Putamen (tissue), 1 donor: Measurements from ENCODE around the gene TEKT2.

Source experiments
- DNase-seq: peaks from one replicate; pipeline ENCODE4 v3.0.0-alpha.2; 2016; ENCODE audit warnings: low spot score

Gene TEKT2

DNA sequence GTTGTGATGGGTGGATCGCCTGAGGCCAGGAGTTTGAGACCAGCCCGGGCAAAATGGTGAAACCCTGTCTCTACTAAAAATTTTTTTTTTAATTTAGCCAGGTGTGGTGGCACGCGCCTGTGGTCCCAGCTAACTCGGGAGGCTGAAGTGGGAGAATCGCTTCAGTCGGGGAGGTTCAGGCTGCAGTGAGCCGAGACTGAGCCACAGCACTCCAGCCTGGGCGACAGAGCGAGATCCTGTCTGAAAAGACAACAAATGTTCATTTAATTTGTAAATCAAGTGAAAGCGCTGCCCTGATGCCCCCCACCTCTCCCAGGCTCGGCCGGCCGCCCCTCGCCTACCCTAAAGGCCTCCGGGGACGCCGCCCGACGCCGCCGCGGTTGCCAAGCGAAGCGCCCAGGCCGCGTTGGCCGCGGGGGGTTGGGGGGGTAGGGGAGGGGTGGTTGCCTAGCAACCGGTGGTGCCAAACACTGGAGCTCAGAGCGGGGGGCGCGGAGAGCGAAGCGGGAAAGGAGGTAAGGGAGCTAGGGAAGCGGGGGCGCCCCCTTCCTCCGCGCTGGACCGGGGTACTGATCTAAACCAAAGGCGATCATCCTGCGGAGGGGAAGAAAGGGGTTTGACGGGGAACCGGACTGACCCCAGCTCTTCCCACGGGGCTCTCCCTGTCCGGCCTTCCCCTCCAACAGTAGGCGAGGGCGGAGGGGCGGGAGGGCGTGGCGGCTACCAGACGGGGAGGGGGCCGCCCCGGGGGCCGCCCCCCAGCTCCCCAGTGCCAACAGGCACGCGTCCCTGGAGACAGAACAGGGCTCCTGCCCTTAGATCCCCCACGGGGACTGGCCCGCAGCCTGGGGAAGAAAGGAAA lies at the start of gene TEKT2:
TSS of gene TEKT2 (plus strand) at position 460 of the 862 bp plus-strand sequence. CDS start 828 bp downstream, outside the sequence.
- no peak for DNase-seq

GRCh38 chr1:36034692-36035091 lies 49.2 kb upstream of the TEKT2 start:
- DNase-seq = no peak

DNA sequence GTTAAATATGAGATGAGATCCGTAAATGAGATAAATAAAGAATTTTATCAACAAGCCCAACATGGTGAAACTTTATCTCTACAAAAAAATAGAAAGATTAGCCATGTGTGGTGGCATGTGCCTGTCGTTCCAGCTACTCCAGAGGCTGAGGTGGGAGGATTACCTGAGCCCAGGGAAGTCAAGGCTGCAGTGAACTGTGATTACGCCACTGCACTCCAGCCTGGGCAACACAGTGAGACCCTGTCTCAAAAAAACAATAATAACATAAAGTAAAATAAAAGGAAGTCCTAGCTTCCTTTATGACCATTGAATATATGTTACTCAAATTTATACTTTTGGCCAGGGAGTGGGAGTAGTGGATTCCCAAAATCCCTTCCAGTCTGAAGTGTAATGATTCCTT lies 48.7 kb upstream of the TEKT2 start:
- no peak for DNase-seq

DNA sequence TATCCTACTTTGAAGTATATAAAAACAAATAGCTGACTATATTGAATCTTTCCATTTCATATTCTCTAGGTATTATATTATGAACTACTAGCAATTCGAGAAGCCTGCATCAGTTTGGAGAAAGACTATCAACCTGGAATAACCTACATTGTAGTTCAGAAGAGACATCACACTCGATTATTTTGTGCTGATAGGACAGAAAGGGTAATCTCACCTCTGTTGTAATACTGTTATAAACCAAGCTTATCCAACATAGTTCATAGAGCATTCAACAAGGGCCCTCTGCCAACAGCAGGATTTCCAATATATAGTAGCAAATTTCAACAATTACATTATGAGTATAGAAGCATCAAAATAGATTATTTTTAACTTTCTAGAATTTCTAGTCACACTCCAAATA lies 43.7 kb upstream of the TEKT2 start:
- DNase-seq = no peak

GRCh38 chr1:36051821-36052220 lies 32.1 kb upstream of the TEKT2 start:
- no peak for DNase-seq

GRCh38 chr1:36053978-36054377 lies 29.9 kb upstream of the TEKT2 start:
- DNase-seq = no peak

DNA sequence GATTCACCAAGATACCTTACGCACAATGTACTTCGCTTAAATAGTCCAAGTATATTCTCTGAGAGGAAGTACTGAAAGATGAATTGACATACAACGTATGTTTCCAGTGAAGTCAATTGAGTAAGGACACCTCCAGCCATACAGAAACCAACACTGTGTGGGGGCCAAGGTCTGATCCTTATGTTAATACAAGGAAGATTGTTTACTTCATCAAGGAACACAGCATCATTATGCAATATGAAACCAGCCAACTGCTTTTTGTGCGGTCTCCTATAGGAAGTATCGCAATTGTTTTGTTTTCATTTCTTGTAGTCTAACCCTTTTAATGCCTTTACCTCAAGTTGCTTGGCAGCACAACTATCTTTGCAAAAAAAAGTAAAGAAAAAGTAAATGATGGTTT lies 28.2 kb upstream of the TEKT2 start:
- no peak for DNase-seq

DNA sequence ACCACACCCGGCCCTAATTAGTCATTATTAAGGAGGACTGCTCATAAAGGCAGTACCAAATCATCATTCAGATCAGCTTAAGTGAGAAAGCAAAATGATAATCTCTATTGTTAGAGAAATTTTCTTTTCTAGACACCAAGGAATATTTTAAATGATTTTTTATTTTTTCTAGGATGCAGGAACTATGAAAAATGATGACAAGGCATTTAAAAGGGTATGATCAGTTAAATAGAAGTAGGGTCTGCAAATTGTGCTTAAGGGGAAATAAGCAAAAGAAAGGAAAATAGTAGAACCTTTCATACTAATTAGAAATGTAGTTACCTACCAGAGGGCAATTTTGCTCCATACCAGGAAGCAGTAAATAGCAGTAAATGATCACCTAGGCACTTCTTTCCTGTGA lies 21.6 kb upstream of the TEKT2 start:
- DNase-seq = no peak

DNA sequence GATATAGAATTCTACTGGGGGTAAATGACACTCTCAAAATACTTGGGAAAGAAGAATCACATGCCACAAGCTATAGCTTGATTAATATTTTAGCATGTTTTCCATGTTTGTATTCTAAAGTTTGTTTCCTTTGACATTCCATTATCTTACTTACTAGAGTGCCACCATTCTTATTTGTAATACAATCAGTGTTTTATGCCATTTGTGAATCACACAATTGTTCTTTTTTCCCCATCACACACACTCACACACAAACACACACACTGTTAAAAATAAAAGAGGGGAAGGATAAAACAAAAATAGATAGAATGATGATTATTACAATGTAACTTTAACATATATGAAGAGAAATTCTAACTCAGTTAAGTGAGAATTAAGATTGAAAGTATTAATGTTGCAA lies 16.0 kb upstream of the TEKT2 start:
- DNase-seq = peak; percentile 57

DNA sequence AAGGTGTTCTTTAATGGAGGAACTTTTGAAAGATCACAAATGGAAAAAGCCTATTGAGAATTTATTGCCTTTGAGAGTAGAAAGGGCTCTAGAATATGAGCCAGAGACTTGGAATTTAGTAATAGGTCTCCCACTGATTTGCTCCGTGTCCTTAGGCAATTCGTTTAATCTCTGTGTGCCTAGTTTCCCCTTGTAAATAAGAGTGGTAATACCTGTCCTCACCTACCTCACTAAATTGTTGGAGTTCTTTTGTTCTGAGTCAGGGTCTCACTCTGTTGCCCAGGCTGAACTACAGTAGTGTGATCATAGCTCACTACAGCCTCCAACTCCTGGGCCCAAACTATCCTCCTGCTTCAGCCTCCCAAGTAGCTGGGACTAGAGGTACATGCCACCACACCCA lies 15.0 kb upstream of the TEKT2 start:
- DNase-seq = no peak

DNA sequence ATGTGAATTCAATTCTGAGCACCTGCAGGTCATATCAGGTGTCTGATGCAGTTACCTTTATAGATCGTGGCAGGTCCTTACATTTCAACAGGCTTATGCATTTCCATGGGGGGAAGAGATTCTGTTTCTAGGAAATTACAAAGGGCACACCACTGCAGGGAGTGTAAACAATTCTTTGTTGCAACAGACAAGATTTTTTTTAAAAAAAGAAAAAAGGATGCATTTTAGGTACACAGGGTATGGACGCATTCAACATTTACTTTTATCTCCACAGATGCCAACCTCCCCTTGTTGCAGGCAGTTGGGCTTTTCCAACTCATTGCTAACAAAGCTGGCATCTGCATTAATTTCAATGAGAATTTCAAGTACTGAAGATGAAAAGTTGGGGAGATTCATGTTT lies 13.5 kb upstream of the TEKT2 start:
- DNase-seq = no peak

- no peak for DNase-seq
These were observed 6.8 kb upstream of the TEKT2 start for GRCh38 chr1:36076979-36077573.

DNA sequence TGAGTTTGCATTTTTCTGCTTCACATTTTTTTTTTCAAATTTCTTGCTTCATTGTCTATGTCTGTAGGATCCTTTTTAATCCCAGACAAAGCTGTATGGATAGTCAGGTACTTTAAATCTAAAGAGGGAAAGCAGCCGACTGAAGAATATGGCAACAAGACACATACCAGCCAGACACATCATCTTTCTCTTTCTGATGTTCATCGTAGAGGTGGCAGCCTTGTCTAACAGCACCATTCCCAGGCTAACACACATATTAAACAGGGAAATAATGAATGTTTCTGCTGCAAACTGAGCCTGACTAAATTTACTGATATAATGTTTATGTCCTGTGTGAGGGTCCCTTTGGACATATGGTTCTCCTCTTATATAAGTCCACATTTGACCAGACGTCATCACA lies 3.7 kb upstream of the TEKT2 start:
- no peak for DNase-seq

- no peak for DNase-seq
These were observed 3.1 kb upstream of the TEKT2 start for GRCh38 chr1:36080801-36081200.

- DNase-seq = no peak
These were observed 1.9 kb upstream of the TEKT2 start for GRCh38 chr1:36081926-36082485.

- DNase-seq = no peak
These were observed 675 bp upstream of the TEKT2 start for GRCh38 chr1:36083219-36083618.

- DNase-seq = no peak
These were observed 712 bp downstream of the TEKT2 start for GRCh38 chr1:36084497-36085115.

DNA sequence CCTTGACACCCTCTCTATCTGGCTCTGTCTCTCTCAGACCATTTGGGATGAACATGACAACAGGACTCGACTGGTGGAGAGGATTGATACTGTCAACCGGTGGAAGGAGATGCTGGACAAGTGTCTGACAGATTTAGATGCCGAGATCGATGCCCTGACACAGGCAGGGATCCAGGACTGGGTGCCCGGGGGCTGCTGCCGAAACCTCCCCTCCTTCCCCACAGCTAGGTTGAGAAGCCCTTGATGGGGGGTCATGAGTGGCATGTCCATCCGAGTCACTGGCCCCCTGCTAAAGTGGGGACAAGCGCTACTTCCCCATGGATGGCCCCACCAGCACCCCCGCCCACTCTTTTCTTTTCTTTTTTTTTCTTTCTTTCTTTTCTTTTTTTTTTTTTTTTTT lies 1.2 kb downstream of the TEKT2 start:
- no peak for DNase-seq

DNA sequence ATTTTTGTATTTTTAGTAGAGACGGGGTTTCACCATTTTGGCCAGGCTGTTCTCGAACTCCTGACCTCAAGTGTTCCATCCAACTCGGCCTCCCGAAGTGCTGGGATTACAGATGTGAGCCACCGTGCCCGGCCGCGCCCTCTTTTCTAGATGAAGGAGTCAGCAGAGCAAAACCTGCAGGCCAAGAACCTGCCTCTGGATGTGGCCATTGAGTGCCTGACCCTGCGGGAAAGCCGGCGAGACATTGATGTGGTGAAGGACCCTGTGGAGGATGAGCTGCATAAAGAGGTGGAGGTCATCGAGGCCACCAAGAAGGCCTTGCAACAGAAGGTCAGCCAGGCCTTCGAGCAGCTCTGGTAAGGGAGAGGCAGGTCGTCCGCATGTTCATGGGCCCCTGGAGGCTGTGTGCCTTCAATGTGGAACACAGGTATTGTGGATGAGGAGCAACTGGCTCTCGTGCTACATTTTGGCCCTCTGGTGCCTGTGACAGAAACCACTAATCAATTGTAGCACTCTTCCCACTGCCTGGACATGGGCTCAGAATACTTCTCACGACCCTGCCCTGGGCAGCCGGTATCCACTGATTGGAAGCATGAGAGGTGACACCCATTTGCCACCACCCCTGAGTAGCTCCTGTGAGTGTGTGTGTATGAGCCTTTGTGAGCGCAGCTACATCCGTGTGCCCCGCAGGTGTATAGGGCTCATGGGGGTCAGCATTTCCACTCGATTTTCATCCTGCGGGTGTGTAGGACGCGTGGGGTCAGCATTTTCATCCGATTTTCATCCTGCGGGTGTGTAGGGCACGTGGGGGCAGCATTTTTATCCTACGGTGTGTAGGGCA lies 2.0 kb downstream of the TEKT2 start:
- no peak for DNase-seq

DNA sequence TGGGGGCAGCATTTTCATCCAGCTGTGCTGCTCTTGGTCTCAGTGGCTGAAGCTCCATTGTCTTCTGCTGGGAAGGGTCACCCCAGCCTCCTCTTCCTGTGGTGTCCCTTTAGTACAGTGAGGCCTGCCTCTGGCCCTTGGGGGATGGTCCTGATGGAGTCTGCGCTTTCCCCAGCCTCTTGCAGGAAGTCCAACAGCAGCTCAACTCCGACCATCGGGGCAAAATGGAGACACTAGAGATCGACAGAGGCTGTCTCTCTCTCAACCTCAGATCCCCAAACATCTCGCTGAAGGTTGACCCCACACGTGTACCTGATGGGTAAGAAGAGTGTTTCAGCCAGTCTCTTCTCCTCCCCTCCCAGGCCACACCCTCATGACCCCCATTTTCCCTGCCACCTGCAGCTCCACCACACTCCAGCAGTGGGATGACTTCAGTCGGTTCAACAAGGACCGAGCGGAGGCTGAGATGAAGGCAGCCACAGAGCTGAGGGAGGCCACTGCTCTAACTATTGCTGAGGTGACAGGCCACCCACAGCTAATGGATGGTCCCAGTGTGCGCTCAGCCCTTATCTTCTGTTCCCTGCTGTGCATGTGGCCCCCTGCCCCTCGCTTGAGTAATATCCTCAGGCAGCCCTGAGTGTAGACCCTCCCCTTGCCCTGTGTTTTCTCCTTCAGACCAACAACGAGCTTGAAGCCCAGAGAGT lies 2.8 kb downstream of the TEKT2 start:
- DNase-seq = no peak
